Measurements from ENCODE around the gene CUX1.

CUX1 gene

DNA sequence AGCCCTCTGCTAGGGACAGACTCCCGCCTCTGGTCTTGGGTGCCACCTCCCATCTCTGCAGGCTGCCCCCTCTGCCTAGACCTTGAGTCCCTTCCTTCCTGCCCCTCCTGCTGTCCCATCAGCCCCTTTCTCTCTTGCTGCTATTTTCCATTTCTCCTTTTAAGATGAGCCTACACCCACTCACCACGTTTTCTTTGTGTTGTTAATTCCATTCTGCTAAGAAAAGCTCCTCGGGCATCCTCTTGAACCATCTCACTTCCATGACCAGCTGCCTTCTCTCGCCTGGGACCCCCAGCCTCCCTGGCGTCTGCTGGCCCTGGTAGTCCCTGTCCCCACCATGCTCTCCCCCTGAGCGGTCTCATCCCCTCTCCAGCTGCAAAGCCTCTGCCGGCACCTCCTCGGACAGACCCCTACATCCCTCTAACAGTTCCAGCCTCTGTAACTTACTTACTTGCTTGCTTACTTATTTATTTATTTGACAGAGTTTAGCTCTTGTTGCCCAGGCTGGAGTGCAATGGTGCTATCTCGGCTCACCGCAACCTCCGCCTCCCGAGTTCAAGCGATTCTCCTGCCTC lies 373.4 kb downstream of the CUX1 start:
- Histone ChIP-seq H3K9me3 (ENCODE audit: severe bottlenecking) (no peaks in the 10 kb centered on the region), H3K27ac (ENCODE audit: poor library complexity, severe bottlenecking) (no peak overlapping the region), H3K4me3 (ENCODE audit: severe bottlenecking) (no peak overlapping the region), H3K4me1 (ENCODE audit: insufficient read depth, poor library complexity, severe bottlenecking) (no peaks in the 10 kb centered on the region), H3K27me3 (ENCODE audit: insufficient read depth, poor library complexity, severe bottlenecking) (no peaks in the 10 kb centered on the region), H3K36me3 (ENCODE audit: low read depth) (peaks cover 8% of the 10 kb centered on the region)
- DNase-seq (ENCODE audit: low spot score) (no peak), ATAC-seq (ENCODE audit: low read depth) (no peak)
- no peak for TF ChIP-seq CTCF (IDR thresholded peaks at IDR 0.05; ENCODE audit: poor library complexity, severe bottlenecking)

- TF ChIP-seq CTCF (IDR thresholded peaks at IDR 0.05; ENCODE audit: poor library complexity, severe bottlenecking) = no peak
These were observed 374.3 kb downstream of the CUX1 start for GRCh38 chr7:102191556-102192379.

GRCh38 chr7:102192790-102193189 lies 375.4 kb downstream of the CUX1 start:
- no peak overlapping the region for H3K4me3 ChIP-seq (ENCODE audit: severe bottlenecking)
- peaks cover 13% of the 10 kb centered on the region for H3K36me3 ChIP-seq (ENCODE audit: low read depth)
- TF ChIP-seq CTCF (IDR thresholded peaks at IDR 0.05; ENCODE audit: poor library complexity, severe bottlenecking) = no peak
- DNase-seq (ENCODE audit: low spot score) (no peak), ATAC-seq (ENCODE audit: low read depth) (no peak)
- H3K27ac ChIP-seq (ENCODE audit: poor library complexity, severe bottlenecking) = no peak overlapping the region
- no peaks in the 10 kb centered on the region for H3K27me3 ChIP-seq (ENCODE audit: insufficient read depth, poor library complexity, severe bottlenecking)
- H3K9me3 ChIP-seq (ENCODE audit: severe bottlenecking) = no peaks in the 10 kb centered on the region
- no peaks in the 10 kb centered on the region for H3K4me1 ChIP-seq (ENCODE audit: insufficient read depth, poor library complexity, severe bottlenecking)

More at GRCh38 chr7:102191556-102192379, 374.3 kb downstream of the CUX1 start:
- no peak for ATAC-seq (ENCODE audit: low read depth)
- Histone ChIP-seq H3K27ac (ENCODE audit: poor library complexity, severe bottlenecking) (no peak overlapping the region), H3K27me3 (ENCODE audit: insufficient read depth, poor library complexity, severe bottlenecking) (no peaks in the 10 kb centered on the region), H3K36me3 (ENCODE audit: low read depth) (peaks cover 8% of the 10 kb centered on the region), H3K9me3 (ENCODE audit: severe bottlenecking) (no peaks in the 10 kb centered on the region), H3K4me1 (ENCODE audit: insufficient read depth, poor library complexity, severe bottlenecking) (no peaks in the 10 kb centered on the region), H3K4me3 (ENCODE audit: severe bottlenecking) (no peak overlapping the region)
- DNase-seq (ENCODE audit: low spot score) = no peak

DNA sequence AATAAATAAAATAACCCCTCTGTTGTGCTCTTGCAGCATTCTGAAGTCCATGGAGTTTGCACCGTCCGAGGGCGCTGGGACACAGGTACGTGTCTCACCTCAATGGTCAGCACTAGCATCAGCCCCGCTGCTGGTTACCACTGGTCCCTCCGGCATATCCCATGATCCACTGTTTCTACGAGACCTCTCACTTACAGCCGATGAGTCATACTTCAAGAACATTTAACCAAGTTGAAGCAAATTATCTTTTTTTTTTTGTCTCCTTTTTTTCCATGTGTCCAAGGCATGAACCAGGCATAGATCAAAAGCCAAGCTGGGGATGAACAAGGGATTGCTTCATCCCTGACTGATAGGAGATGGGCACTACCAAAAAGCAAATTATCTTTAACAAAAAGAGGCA lies 376.4 kb downstream of the CUX1 start:
- DNase-seq (ENCODE audit: low spot score) = no peak
- Histone ChIP-seq H3K4me3 (ENCODE audit: severe bottlenecking) (no peak overlapping the region), H3K4me1 (ENCODE audit: insufficient read depth, poor library complexity, severe bottlenecking) (no peaks in the 10 kb centered on the region), H3K27ac (ENCODE audit: poor library complexity, severe bottlenecking) (no peak overlapping the region), H3K27me3 (ENCODE audit: insufficient read depth, poor library complexity, severe bottlenecking) (no peaks in the 10 kb centered on the region), H3K36me3 (ENCODE audit: low read depth) (peaks cover 13% of the 10 kb centered on the region), H3K9me3 (ENCODE audit: severe bottlenecking) (no peaks in the 10 kb centered on the region)
- no peak for TF ChIP-seq CTCF (IDR thresholded peaks at IDR 0.05; ENCODE audit: poor library complexity, severe bottlenecking)
- ATAC-seq (ENCODE audit: low read depth) = no peak

DNA sequence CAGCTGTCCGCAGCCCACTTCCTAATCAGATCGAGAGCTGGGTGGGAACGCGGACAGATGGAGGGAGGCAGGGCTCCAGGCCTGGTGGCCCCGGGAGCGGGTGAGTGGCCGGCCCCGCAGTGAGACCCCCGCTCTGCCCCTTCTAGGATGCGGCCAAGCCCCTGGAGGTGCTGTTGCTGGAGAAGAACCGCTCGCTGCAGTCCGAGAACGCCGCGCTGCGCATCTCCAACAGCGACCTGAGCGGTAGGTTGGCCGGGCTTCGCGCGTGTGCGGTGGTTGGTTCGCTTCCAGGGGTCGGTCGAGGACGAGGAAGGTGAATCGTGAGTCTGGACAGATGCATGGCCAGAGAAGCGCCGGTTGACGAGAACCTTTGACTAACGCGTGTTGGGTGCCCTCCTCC lies 377.9 kb downstream of the CUX1 start:
- no peaks in the 10 kb centered on the region for H3K9me3 ChIP-seq (ENCODE audit: severe bottlenecking)
- DNase-seq (ENCODE audit: low spot score) (no peak), ATAC-seq (ENCODE audit: low read depth) (no peak)
- no peak overlapping the region for H3K27ac ChIP-seq (ENCODE audit: poor library complexity, severe bottlenecking)
- H3K36me3 ChIP-seq (ENCODE audit: low read depth) = peaks cover 13% of the 10 kb centered on the region
- H3K4me3 ChIP-seq (ENCODE audit: severe bottlenecking) = no peak overlapping the region
- H3K27me3 ChIP-seq (ENCODE audit: insufficient read depth, poor library complexity, severe bottlenecking) = no peaks in the 10 kb centered on the region
- no peak for TF ChIP-seq CTCF (IDR thresholded peaks at IDR 0.05; ENCODE audit: poor library complexity, severe bottlenecking)
- no peaks in the 10 kb centered on the region for H3K4me1 ChIP-seq (ENCODE audit: insufficient read depth, poor library complexity, severe bottlenecking)

Measured in RWPE2 (cell line).